HEK293T (cell line): ENCODE results near the gene TMPRSS11D.

ENCODE experiments used
- BHLHE40 ChIP-seq: fragments of 450-650 bp; IDR thresholded peaks from 2 replicates; pipeline ENCODE4 v1.6.1; 2016; ENCODE audit warnings: mild to moderate bottlenecking, moderate library complexity, borderline replicate concordance
- CTBP1 ChIP-seq: fragments of 450-650 bp; IDR thresholded peaks from 2 replicates; pipeline ENCODE4 v1.6.1; 2016; ENCODE audit warnings: borderline replicate concordance
- FOXA1 ChIP-seq: fragments of 450-650 bp; IDR thresholded peaks from 2 replicates; pipeline ENCODE4 v1.6.1; 2016; ENCODE audit warnings: mild to moderate bottlenecking
- FOXK2 ChIP-seq: fragments of 450-650 bp; IDR thresholded peaks from 2 replicates; pipeline ENCODE4 v1.6.1; 2016; ENCODE audit warnings: mild to moderate bottlenecking
- FOXM1 ChIP-seq: fragments of 450-650 bp; IDR thresholded peaks from 2 replicates; pipeline ENCODE4 v1.6.1; 2017; ENCODE audit warnings: mild to moderate bottlenecking, borderline replicate concordance
- LEF1 ChIP-seq: fragments of 450-650 bp; IDR thresholded peaks from 2 replicates; pipeline ENCODE4 v1.6.1; 2017; ENCODE audit warnings: mild to moderate bottlenecking, borderline replicate concordance
- NFRKB ChIP-seq: fragments of 450-650 bp; IDR thresholded peaks from 2 replicates; pipeline ENCODE4 v1.6.1; 2016; ENCODE audit warnings: mild to moderate bottlenecking, moderate library complexity
- SP1 ChIP-seq: fragments of 450-650 bp; IDR thresholded peaks from 2 replicates; pipeline ENCODE4 v1.6.1; 2017
- SUZ12 ChIP-seq: fragments of 450-650 bp; IDR thresholded peaks from 2 replicates; pipeline ENCODE4 v1.6.1; 2016; ENCODE audit warnings: mild to moderate bottlenecking
- TARDBP ChIP-seq: fragments of 450-650 bp; IDR thresholded peaks from 2 replicates; pipeline ENCODE4 v1.6.1; 2016

DNA sequence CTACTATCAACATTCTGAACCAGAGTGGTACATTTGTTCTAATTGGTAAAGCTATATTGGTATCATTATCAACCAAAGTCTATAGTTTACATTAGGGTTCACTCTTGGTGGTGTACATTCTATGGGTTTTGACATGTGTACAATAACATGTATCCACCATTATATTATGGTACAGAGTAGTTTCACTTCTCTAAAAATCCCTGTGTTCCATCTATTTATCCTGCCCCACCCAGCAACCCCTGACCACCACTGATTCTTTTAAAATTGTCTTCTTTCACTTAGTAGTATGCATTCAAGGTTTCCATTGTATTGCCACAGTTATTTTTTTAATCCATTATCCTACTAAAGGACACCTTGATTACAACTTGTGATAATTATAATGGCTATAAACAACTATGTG, 15.3 kb upstream of the TMPRSS11D start:
- TF ChIP-seq FOXM1, result no peak
- no peak for TF ChIP-seq FOXK2
- no peak for TF ChIP-seq SP1
- no peak for TF ChIP-seq LEF1
- TF ChIP-seq CTBP1, result no peak
- TF ChIP-seq TARDBP, result no peak
- no peak for TF ChIP-seq SUZ12
- no peak for TF ChIP-seq FOXA1
- TF ChIP-seq BHLHE40, result no peak
- TF ChIP-seq NFRKB, result no peak
